Brain microvascular endothelial cell (primary cell): ENCODE data around the gene ACSBG1.

Experiments
- DNase-seq: peaks from one replicate; pipeline ENCODE4 v3.0.0-alpha.2; 2020
- H3K27ac ChIP-seq: fragments of 250-450 bp; sonication (Bioruptor Pico); 2 replicates; pipeline ENCODE4 v1.5.1; 2020; ENCODE audit warnings: mild to moderate bottlenecking, moderate library complexity
- H3K27me3 ChIP-seq: fragments of 250-450 bp; sonication (Bioruptor Pico); replicated peaks from 2 replicates; pipeline ENCODE4 v1.5.1; 2020; ENCODE audit warnings: mild to moderate bottlenecking
- H3K36me3 ChIP-seq: fragments of 250-450 bp; sonication (Bioruptor Pico); replicated peaks from 2 replicates; pipeline ENCODE4 v1.5.1; 2020; ENCODE audit warnings: mild to moderate bottlenecking
- H3K4me3 ChIP-seq: 2 replicates; pipeline ENCODE4 v1.5.1; 2011; ENCODE audit warnings: low read depth, mild to moderate bottlenecking, control low read depth, low read length, moderate library complexity
- CTCF ChIP-seq: IDR thresholded peaks from 2 replicates; pipeline ENCODE4 v1.5.1; 2011; ENCODE audit warnings: low read depth, mild to moderate bottlenecking, moderate library complexity, low read length, control low read depth, inconsistent platforms; ENCODE audit errors: missing control alignments
- in situ Hi-C: cut with HindIII; loops from 2 replicates; pipeline ENCODE4 v1.10.0; 2017; ENCODE audit warnings: low sequenced_read_pairs, low pct_ligation_motif_present

ACSBG1 gene

GRCh38 chr15:78259232-78259631, 24.9 kb upstream of the ACSBG1 start:
- in situ Hi-C loops = no loop called here
- H3K27ac ChIP-seq = no peak overlapping the region
- no peak overlapping the region for H3K4me3 ChIP-seq
- H3K36me3 ChIP-seq = no peaks in the 10 kb centered on the region
- no peak for DNase-seq
- TF ChIP-seq CTCF = no peak
- H3K27me3 ChIP-seq = no peaks in the 10 kb centered on the region

GRCh38 chr15:78257681-78258080, 23.3 kb upstream of the ACSBG1 start:
- Histone ChIP-seq H3K4me3 (no peak overlapping the region), H3K27me3 (no peaks in the 10 kb centered on the region), H3K27ac (no peak overlapping the region), H3K36me3 (no peaks in the 10 kb centered on the region)
- in situ Hi-C loops = no loop called here
- DNase-seq = no peak
- no peak for TF ChIP-seq CTCF

- H3K27me3 ChIP-seq = no peaks in the 10 kb centered on the region
- in situ Hi-C loops = no loop called here
- no peak for DNase-seq
- no peak overlapping the region for H3K27ac ChIP-seq
- H3K4me3 ChIP-seq = no peak overlapping the region
- TF ChIP-seq CTCF = no peak
- H3K36me3 ChIP-seq = no peaks in the 10 kb centered on the region
Measured at GRCh38 chr15:78256044-78256437, 21.7 kb upstream of the ACSBG1 start.

GRCh38 chr15:78255421-78256043, 21.2 kb upstream of the ACSBG1 start:
- no peaks in the 10 kb centered on the region for H3K36me3 ChIP-seq
- no peaks in the 10 kb centered on the region for H3K27me3 ChIP-seq
- in situ Hi-C loops = no loop called here
- no peak overlapping the region for H3K4me3 ChIP-seq
- no peak for TF ChIP-seq CTCF
- H3K27ac ChIP-seq = no peak overlapping the region
- no peak for DNase-seq

GRCh38 chr15:78251136-78251535, 16.8 kb upstream of the ACSBG1 start:
- Histone ChIP-seq H3K27ac (no peak overlapping the region), H3K27me3 (no peaks in the 10 kb centered on the region), H3K36me3 (no peaks in the 10 kb centered on the region), H3K4me3 (no peak overlapping the region)
- no peak for DNase-seq
- in situ Hi-C loops = no loop called here
- no peak for TF ChIP-seq CTCF

- Histone ChIP-seq H3K27me3 (no peaks in the 10 kb centered on the region), H3K27ac (no peak overlapping the region), H3K4me3 (no peak overlapping the region), H3K36me3 (no peaks in the 10 kb centered on the region)
- no peak for DNase-seq
- TF ChIP-seq CTCF = no peak
- in situ Hi-C loops = no loop called here
Measured at GRCh38 chr15:78249131-78249530, 14.8 kb upstream of the ACSBG1 start.
